HG03196 (cell line): Measurements from ENCODE around the gene ABCC8.

Experiments used
- ATAC-seq: cut with Tn5 transposase; IDR thresholded peaks from one replicate; pipeline ENCODE4 v1.9.1; 2021; ENCODE audit not compliant: unreplicated experiment

ABCC8 gene

GRCh38 chr11:17406818-17407149 is 69.9 kb downstream of the ABCC8 start:
- no peak for ATAC-seq

GRCh38 chr11:17406082-17406817 is 70.4 kb downstream of the ABCC8 start:
- ATAC-seq, result no peak

GRCh38 chr11:17405232-17406005 is 71.2 kb downstream of the ABCC8 start:
- peak; percentile 53 for ATAC-seq

DNA sequence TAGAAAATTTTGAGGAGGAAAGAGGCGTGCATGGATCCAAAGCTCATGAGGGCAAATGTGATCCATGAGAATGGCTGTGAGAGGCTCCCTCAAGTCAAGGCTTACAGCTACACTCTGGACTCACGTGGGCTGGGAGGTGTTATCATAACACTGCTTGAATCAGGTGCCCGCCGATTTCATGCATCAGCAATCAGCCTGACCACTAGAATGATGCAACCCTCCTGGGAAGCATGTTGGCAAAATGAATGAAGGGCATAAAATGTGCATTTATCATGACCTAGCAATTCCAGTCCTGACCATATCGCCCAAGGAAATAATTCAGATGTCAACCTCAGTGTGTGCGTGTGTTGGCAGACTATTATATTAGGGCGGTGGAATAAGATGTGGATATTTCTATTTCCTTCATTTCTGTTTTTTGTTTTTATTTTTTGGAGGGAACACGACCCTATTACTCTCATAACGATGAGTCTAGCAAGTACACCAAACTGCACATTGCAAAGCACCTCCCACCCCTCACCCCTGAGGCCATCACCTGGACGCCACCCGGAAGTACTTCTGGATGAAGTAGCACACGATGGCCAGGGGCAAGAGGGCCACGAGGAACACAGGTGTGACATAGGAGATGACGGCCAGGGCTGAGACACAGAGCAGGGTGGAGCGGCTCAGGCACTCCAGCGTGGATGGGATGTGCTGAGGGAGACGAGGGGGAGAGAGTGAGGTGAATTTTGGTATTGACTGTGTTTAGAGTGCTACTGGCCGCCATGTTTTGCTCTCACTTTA is 72.5 kb downstream of the ABCC8 start:
- ATAC-seq, result no peak

GRCh38 chr11:17402486-17402885 is 74.2 kb downstream of the ABCC8 start:
- no peak for ATAC-seq

DNA sequence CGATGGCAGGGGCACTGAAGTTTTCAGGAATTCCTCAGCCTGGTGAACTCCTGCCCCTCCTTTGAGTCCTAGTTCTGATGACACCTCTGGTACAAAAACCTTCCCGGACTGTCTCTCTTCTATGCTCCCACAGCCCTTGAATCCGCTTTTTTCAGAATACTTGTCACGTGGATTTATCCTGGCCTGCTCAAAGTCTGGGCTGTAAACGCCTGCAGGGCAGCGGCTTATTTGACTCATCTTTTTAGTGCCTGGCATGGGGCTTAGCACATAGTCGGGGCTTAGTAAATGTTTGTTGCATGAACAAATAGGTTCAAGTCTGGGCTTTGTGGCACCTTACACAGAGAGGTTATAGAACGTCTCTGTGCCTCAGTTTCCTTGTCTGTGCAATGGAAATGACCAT is 74.8 kb downstream of the ABCC8 start:
- ATAC-seq, result no peak

DNA sequence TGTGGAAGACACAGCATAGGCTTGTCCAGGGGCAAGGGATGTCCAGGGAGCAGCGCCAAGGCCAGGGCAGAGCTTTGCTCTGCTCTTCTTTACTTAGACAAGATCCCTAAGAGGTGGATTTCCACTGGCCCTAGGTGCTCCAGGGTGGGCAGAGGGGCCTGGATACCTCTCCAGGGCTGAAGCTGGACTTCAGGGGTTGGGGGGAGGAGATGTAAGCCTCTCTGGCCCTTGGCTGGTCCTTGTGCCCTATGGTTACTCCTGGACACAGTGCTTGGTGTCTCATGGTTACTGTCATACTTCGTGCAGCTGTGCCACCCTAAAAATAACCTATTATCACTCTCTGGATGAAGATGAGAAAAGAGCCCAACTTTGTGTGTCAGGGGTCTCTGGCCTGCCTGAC is 75.3 kb downstream of the ABCC8 start:
- ATAC-seq, result no peak

DNA sequence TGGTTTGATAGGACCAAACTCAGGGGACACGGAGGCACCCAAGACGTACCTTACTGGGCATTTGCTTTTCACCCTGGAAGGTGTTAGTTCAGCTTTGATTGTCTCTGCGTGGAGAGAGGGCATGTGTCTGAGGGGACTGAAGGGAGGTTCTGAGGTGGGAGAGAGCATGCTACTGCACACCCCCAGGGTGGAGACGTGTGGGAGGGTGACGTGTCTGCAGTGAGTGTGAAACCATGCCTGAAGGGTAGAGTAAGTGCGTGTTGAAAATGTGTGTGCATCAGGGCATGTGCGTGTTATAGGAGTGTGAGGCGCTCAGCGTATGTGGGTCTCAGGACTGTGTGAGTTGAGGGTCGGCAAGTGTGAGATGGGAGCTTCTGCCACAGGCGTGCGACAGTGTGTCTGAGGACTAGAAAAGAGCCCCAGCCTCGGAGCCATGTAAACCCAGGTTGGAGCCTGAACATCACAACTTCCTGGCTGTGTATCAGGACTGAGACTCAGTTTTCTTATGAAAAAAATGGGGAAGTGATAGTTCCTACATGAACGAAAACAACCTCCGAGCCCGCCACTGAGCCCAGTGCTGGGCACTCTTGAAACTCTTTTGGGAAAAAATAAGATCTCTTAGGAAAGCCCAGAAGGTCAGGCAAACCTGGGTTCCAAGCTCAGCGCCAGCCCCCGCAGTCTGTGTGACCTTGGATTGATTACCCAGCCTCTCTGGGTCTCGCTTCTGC is 76.4 kb downstream of the ABCC8 start:
- no peak for ATAC-seq

DNA sequence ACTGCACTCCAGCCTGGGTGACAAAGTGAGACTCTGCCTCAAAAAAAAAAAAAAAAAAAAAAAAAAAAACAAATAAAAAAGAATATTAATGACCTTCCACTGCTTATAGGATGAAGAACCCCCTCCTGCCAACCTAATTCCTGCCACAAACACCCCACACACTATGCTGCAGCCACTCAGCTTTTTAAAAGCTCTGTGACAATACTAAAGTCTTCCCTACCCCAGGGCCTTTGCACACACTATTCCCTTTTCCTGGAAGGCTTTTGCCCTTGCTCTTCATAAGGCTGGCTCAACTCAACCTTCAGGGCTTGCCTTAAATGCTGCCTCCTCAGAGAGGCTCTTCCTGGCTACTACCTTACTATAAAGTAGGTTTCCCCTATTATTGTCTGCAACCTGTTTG is 77.4 kb downstream of the ABCC8 start:
- no peak for ATAC-seq

DNA sequence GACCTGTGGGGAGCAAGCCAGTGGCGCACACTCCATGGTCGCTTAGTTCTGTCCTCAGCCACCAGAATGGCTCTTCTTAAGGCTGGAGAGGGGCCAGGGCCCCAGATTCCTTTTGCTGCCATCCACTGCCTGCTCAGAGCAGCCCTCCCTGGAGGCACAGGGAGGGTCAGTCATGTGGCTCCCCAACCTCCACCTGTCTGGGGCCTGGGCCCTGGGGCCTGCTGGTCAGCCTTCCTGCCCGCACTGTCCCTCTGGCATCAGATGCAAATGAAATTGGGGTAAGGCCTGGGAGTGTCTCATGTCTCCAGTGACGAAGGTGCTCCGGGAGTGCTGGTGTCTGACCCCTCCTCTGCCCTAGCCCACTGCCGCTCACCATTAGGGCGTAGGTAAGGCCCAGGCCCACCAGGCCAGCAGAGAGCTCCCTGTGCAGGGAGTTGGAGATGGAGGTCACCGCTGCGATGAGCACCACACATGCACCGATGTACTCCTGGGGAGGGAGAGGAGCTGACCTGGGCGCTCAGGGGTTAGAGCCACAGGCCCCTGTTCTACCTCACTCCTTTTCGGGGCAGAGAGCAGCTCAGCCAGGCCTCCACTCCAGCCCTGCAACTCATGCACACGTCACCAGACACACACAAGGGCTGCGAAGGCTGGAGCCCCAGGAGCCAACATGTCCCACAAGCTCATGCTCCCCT is 79.2 kb downstream of the ABCC8 start:
- ATAC-seq, result no peak

DNA sequence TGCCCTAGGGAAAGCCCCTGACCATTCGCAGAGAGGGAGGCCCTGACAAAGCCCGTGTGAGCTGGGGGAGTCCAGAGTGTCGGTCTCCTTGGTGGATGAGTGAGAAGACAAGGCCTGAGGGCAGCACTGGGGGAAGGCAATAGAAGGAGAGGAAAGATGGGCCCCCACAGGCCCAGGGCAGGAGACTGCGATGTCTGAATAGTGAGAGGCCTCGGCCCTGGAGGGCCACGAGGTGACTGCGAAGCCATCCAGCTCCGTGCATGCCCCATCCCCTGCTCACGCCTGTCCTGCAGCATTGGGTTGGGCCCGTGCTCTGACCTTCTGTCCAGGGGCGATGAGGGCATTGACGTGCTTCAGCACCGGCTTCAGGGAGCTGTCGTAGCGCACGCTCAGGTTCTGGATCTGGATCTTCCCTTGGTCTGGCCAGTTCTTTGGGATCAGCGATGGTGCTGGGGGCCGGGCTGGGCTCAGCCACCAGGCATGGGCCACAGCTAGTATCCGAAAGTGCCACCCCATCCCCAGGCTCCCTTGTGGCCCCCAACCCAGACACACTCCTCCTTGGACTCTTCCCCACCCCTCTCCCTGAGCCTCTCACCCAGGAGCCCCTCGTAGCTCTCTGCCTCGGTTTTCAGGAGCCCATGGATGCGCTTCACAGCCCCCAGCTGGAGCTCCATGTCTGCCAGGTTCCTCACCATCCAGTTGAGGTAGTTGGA is 79.9 kb downstream of the ABCC8 start:
- no peak for ATAC-seq

GRCh38 chr11:17395978-17396377 is 80.7 kb downstream of the ABCC8 start:
- no peak for ATAC-seq

DNA sequence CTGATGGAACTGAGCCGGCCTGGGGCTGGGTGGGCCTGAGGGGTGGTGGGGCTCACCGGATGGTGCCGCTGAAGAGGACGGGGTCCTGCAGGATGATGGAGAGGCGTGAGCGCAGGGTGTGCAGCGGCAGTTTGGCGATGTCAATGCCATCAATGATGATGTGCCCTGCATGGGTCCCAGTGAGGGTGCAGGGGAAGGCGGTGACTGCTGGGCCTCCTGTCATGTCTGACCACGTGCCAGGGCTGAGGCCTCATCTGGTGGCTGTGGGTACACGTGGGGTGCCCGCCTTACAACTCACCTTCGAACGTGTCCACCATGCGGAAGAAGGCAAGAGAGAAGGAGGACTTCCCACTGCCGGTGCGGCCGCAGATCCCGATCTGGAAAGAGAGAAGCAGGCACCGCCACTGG is 81.1 kb downstream of the ABCC8 start:
- ATAC-seq, result no peak

GRCh38 chr11:17394743-17395390 is 81.8 kb downstream of the ABCC8 start:
- ATAC-seq, result no peak

- ATAC-seq, result no peak
These were observed 83.2 kb downstream of the ABCC8 start for GRCh38 chr11:17393472-17393871.

GRCh38 chr11:17392872-17393271 is 83.8 kb downstream of the ABCC8 start:
- no peak for ATAC-seq

DNA sequence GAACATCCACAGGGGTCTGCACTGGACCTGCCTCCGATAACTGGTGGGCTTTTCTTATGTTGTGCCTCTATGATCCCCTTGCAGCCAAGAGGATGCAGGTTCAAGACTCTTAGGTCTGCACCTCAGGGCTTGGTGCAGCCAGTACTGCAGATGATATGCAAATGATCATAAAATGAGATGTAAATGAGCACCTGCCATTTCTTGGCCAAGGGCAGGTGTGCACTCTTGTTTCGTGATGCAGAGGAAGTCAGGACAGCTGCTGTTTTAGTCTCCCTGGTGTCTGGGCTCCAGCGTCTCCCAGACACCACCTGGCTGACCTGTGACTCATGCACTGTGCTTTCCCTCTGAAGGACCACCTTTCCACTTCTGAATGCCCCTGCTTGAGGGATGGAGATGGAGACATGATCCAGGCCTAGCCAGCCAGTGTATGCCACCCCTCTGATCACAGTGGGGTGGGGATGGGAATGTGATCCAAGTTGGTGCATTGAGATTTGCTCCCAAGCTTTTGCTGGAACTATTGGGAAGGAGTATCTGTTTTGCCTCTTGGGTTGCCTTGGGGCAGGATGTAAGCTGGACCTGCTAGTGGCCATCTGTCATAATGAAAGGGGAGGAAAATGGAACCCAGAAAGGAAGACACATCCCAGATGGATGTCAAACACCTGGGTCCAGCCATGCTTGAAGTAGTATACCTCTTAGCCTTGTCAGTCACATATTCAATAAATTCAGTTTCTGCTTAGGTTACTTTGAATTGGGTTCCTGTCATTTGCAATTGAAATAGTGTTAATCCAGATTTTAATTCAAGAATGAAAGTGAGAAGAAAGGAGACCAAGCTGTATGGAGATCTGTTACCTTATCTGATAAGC is 84.9 kb downstream of the ABCC8 start:
- no peak for ATAC-seq

DNA sequence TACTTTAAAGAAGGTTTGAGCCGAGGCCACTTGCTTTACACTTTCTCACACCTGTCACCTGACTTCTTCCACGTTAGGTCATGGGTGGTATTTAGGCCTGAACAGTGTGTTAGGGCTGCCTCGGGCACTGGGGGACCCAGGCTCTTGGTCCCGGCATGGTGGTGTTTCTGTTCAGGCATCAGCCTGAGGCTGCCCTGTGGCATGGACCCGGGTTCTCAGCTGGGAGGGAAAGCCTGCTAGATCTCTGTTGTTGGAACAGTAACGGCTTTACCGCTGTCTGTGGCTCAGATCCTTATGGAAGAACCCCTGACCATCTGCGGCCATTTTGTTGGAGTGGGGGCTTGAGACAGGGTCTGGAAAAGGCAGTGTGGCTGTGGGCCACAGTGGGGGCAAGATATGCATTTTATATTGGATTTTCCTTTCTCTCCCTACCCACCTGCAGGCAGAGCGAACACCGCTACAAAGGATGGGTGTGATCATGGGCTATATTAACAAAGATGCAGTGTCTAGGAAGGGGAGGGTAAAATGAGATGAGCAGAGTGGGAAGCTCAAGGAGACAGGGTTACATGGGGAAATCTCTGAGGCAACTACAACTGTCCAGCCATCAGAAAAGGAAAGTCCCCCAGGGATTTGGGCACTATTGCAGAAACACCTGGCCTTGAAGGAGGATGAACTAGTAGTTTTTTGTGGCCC is 86.5 kb downstream of the ABCC8 start:
- no peak for ATAC-seq
